ENCODE results near the gene UTP3. TPM values are rescaled to one million over a fixed set of nuclear protein-coding genes. Genes with fewer than 3 reads are reported as not detected.
A peak's percentile ranks its signal among the peaks of the same experiment; 100 is the strongest.
"Not testable (repeated sequence)": the region's sequence is repeated elsewhere in the genome, so short reads cannot be mapped to it uniquely, and the experiment has no call there.

Gene UTP3
- total RNA-seq, 2 experiments from 2014 or later, result 34.0 to 57.8 TPM

- ChIA-PET CTCF (ENCODE audit: unreplicated experiment) (interaction anchor here (0.7 to 2.8 kb wide), 8 partner anchors 9 to 185 kb away, joined by 3 to 18 read pairs (median 4); no protein-coding TSS in a partner anchor), POLR2A (interaction anchor here (0.6 to 4.8 kb wide), 35 partner anchors 8 to 706 kb away, joined by 3 to 44 read pairs (median 4); partner anchors contain the start of genes GRSF1, JCHAIN, RUFY3 and UTP3)
- Histone ChIP-seq H3K27ac (ENCODE audit: low read depth, low read length, poor library complexity, severe bottlenecking) (peak overlapping the region; percentile 75), H3K4me2 (ENCODE audit: low read length) (peak overlapping the region; percentile 98), H3K4me3 (ENCODE audit: low read depth, low read length, poor library complexity, severe bottlenecking) (peak overlapping the region; percentile 63), H3K36me3 (ENCODE audit: insufficient read depth, low read length) (no peaks in the 10 kb centered on the region), H3K4me1 (ENCODE audit: insufficient read depth, low read length, poor library complexity, severe bottlenecking) (peaks cover 53% of the 10 kb centered on the region), H3K79me2 (ENCODE audit: insufficient read depth, low read depth, low read length) (peaks cover 12% of the 10 kb centered on the region; the same call in 1 of the 2 replicates), H3K9me3 (ENCODE audit: low read length) (no peaks in the 10 kb centered on the region), H4K20me1 (ENCODE audit: insufficient read depth, low read length) (peaks cover 4% of the 10 kb centered on the region; the same call in 1 of the 2 replicates), H2AFZ (ENCODE audit: low read length) (peak overlapping the region; percentile 67), H3K9me2 (ENCODE audit: insufficient read depth, low read length) (no peaks in the 10 kb centered on the region)
- intact Hi-C loops (cut with micrococcal nuclease; ENCODE audit: unreplicated experiment), result loop anchor here (1.0 to 10.0 kb wide), 3 partner anchors 20 to 190 kb away; no protein-coding TSS in a partner anchor
- TSS peak; percentile 44 for BruUV-seq (replicated peaks)
- TF ChIP-seq CTCF (conservative IDR thresholded peaks at IDR 0.05; ENCODE audit: low read length), result 0 out of 2 replicates have a peak, but pooled peaks have one; percentile 24
- no peak for TF ChIP-seq EZH2phosphoT487 (IDR thresholded peaks at IDR 0.05; ENCODE audit: borderline replicate concordance, low read depth, low read length)
- peak; percentile 55 for DNase-seq (ENCODE audit: low spot score)
Observed at GRCh38 chr4:70734971-70735370, 46.6 kb downstream of the UTP3 start.

- Histone ChIP-seq H3K4me2 (ENCODE audit: low read length) (peak overlapping the region; percentile 43), H3K79me2 (ENCODE audit: insufficient read depth, low read depth, low read length) (peaks cover 12% of the 10 kb centered on the region; the same call in 1 of the 2 replicates), H3K4me1 (ENCODE audit: insufficient read depth, low read length, poor library complexity, severe bottlenecking) (peaks cover 53% of the 10 kb centered on the region), H2AFZ (ENCODE audit: low read length) (peak overlapping the region; percentile 26; the same call in 1 of the 2 replicates)
- intact Hi-C loops (cut with micrococcal nuclease; ENCODE audit: unreplicated experiment), result loop anchor here (2.0 to 10.0 kb wide), 5 partner anchors 19 to 189 kb away; partner anchors contain the start of gene GRSF1
- H3K9me3 ChIP-seq (ENCODE audit: low read length); H3K9me2 ChIP-seq (ENCODE audit: insufficient read depth, low read length); H3K27ac ChIP-seq (ENCODE audit: low read depth, low read length, poor library complexity, severe bottlenecking); H4K20me1 ChIP-seq (ENCODE audit: insufficient read depth, low read length); H3K4me3 ChIP-seq (ENCODE audit: low read depth, low read length, poor library complexity, severe bottlenecking); H3K36me3 ChIP-seq (ENCODE audit: insufficient read depth, low read length); BruUV-seq (replicated peaks): not testable (repeated sequence)
- TF ChIP-seq CTCF (conservative IDR thresholded peaks at IDR 0.05; ENCODE audit: low read length), result peak; percentile 78
- POLR2A ChIA-PET, result interaction anchor here (0.6 to 4.8 kb wide), 16 partner anchors 8 to 206 kb away, joined by 3 to 44 read pairs (median 4); partner anchors contain the start of genes GRSF1, RUFY3 and UTP3
- CTCF ChIA-PET (ENCODE audit: unreplicated experiment), result interaction anchor here (0.6 to 2.8 kb wide), 4 partner anchors 9 to 122 kb away, joined by 3 to 18 read pairs (median 4); no protein-coding TSS in a partner anchor
- peak; percentile 75 for DNase-seq (ENCODE audit: low spot score)
Observed at GRCh38 chr4:70735915-70736314, 47.6 kb downstream of the UTP3 start.

GRCh38 chr4:70737006-70737405 lies 48.7 kb downstream of the UTP3 start:
- Histone ChIP-seq H3K9me2 (ENCODE audit: insufficient read depth, low read length) (no peaks in the 10 kb centered on the region), H3K4me2 (ENCODE audit: low read length) (peak overlapping the region; percentile 43), H3K4me3 (ENCODE audit: low read depth, low read length, poor library complexity, severe bottlenecking) (no peak overlapping the region), H3K9me3 (ENCODE audit: low read length) (no peaks in the 10 kb centered on the region), H3K36me3 (ENCODE audit: insufficient read depth, low read length) (no peaks in the 10 kb centered on the region), H3K79me2 (ENCODE audit: insufficient read depth, low read depth, low read length) (peaks cover 12% of the 10 kb centered on the region; the same call in 1 of the 2 replicates), H3K27ac (ENCODE audit: low read depth, low read length, poor library complexity, severe bottlenecking) (no peak overlapping the region), H2AFZ (ENCODE audit: low read length) (peak overlapping the region; percentile 22; the same call in 1 of the 2 replicates), H3K4me1 (ENCODE audit: insufficient read depth, low read length, poor library complexity, severe bottlenecking) (peaks cover 45% of the 10 kb centered on the region), H4K20me1 (ENCODE audit: insufficient read depth, low read length) (peaks cover 4% of the 10 kb centered on the region; the same call in 1 of the 2 replicates)
- DNase-seq (ENCODE audit: low spot score), result peak; percentile 35
- intact Hi-C loops (cut with micrococcal nuclease; ENCODE audit: unreplicated experiment), result loop anchor here (2.0 to 10.0 kb wide), 4 partner anchors 18 to 188 kb away; partner anchors contain the start of gene GRSF1
- ChIA-PET CTCF (ENCODE audit: unreplicated experiment) (interaction anchor here (1.0 kb wide), 1 partner anchor 76 kb away, joined by 3 read pairs; no protein-coding TSS in a partner anchor), POLR2A (interaction anchor here (0.6 to 4.8 kb wide), 18 partner anchors 9 to 604 kb away, joined by 3 to 44 read pairs (median 4); partner anchors contain the start of genes GRSF1, MOB1B and RUFY3)
- BruUV-seq (replicated peaks), result no TSS peak
- no peak for TF ChIP-seq EZH2phosphoT487 (IDR thresholded peaks at IDR 0.05; ENCODE audit: borderline replicate concordance, low read depth, low read length)
- no peak for TF ChIP-seq CTCF (conservative IDR thresholded peaks at IDR 0.05; ENCODE audit: low read length)
